ENCODE data around the gene CABLES2.

DNA sequence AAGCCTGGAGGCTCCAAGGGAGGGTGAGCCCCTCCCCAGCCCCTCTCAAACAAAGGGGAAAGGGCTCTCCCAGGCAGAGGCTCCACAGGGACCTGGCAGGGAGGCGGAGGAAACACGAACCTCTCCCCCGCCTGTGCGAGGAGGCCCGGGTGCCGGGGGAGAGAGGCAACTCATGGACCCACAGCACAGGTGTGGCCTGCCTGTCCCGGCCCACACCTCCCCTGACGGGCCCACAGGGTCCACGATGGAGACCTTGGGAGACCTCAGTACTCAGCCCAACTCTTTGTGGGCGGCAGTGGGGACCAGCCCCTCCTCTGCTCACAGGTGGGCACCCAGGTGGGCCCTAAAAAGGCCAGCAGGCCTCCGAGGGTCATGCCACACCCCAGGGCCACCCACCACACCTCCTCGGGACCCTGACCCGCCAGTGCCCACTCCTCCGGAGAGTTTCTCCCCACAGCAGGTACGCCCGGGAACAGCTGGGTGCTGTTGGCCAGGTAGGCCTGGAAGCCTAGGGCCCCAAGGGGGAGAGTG, 52.2 kb downstream of the CABLES2 start:
- TF ChIP-seq, protein P1, sequence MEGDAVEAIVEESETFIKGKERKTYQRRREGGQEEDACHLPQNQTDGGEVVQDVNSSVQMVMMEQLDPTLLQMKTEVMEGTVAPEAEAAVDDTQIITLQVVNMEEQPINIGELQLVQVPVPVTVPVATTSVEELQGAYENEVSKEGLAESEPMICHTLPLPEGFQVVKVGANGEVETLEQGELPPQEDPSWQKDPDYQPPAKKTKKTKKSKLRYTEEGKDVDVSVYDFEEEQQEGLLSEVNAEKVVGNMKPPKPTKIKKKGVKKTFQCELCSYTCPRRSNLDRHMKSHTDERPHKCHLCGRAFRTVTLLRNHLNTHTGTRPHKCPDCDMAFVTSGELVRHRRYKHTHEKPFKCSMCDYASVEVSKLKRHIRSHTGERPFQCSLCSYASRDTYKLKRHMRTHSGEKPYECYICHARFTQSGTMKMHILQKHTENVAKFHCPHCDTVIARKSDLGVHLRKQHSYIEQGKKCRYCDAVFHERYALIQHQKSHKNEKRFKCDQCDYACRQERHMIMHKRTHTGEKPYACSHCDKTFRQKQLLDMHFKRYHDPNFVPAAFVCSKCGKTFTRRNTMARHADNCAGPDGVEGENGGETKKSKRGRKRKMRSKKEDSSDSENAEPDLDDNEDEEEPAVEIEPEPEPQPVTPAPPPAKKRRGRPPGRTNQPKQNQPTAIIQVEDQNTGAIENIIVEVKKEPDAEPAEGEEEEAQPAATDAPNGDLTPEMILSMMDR (IDR thresholded peaks at IDR 0.05; ENCODE audit: low read length) = no peak
- no peak for TF ChIP-seq EZH2 (IDR thresholded peaks at IDR 0.05; ENCODE audit: borderline replicate concordance, low read length)

Data from OCI-LY1 (cell line).